ENCODE results near the gene APAF1. TPM values are rescaled to one million over a fixed set of nuclear protein-coding genes. Genes with fewer than 3 reads are reported as not detected.

APAF1 gene
- total RNA-seq, 1 donor from 2014 or later = 32.4 TPM

DNA sequence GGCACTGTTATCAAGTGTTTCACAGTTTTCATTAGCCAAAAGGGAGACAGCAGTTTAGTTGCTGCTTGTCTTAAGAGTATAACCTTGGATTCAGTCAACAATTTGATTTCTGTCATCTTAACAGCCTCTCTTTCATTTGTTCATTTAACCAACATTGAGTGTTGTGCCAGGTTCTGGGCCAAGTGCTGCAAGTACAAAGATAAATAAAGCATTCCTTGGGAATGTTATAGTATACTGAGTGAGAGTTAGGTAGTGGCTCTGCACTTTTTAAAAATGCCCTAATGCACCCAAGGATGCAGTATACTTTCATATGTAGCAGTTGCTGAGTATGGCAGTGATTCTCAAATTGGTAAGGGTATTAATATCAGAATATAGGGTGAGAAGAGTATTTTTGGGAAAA, 15.4 kb downstream of the APAF1 start:
- no peak for DNase-seq

DNA sequence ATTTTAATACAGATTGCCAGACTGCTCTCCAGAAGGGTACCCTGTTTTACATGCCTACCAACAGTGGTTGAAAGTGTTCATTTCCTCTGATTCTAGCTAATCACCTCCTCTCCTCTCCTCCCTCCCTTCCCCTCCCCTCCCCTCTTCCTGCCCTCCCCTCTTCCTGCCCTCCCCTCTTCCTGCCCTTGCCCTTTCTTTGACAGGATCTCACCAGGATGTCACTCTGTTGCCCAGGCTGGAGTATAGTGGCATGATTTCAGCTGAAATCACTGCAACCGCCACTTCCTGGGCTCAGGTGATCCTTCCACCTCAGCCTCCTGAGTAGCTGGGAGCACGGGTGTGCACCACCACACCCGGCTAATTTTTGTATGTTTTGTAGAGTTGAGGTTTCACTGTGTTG, 24.7 kb downstream of the APAF1 start:
- DNase-seq = no peak

DNA sequence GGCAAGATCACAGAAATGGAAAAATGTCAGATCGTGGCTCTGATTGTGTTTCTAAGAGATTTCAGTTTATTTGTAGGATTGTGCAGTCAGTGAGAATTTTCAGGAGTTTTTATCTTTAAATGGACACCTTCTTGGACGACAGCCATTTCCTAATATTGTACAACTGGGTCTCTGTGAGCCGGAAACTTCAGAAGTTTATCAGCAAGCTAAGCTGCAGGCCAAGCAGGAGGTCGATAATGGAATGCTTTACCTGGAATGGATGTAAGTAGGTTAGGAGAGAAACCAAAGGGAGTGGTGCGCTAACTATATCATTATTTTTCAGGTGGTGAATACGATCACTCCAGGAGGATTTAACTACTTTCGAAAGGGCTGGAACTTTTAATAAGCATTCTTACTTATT, 26.4 kb downstream of the APAF1 start:
- DNase-seq = no peak

DNA sequence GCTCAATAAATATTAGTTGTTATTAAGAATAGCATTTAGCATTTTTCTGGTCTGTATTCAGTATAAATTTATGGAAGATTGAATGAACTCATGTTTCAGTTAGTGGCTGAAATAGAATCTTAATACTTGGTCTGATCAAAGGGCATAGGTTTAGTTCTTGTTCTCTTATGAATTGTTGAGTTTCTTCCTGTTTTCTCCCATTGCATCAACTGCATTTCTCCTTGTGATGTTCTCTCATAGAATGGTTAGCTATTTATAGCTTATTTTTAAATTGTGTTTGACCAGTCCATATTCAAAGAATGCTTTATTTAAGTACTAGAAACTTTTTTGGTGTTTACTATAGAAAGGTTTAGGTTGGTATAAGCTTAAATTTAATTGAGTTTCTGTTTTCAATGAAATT, 29.8 kb downstream of the APAF1 start:
- DNase-seq = no peak

DNA sequence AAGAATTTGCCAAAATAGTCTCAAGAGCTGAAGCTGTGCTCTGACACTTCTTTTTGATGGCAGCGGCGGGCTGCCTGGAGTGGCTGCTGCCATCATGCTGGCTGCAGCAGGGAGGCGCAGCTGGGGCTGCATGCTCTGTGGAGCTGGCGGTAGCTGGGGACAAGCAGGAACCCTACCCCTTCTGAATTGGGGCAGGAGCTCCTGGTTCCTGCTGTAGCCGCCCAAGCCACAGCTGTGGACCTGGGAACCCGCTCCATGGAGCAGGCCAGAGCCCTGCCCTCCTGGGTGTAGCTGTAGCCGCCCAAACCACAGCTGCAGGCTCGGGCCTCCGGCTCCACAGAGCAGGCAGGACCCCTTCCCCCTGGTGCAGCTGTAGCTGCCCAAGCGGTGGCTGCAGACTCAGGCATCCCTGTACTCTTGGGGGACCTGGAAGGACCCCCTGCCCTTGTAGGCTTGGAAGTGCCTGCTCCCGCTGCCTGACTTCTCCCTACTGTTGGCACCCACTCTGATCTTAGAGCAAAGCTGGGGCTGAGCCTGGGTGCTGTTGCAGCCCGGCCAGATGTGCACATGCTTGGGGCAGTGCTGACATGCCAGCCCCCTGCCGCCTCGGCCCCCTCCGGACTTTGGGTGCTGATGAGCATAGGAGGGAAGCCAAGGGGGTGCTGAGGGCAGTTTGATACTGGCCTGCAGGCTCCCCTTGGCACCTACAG, 33.3 kb downstream of the APAF1 start:
- no peak for DNase-seq

DNA sequence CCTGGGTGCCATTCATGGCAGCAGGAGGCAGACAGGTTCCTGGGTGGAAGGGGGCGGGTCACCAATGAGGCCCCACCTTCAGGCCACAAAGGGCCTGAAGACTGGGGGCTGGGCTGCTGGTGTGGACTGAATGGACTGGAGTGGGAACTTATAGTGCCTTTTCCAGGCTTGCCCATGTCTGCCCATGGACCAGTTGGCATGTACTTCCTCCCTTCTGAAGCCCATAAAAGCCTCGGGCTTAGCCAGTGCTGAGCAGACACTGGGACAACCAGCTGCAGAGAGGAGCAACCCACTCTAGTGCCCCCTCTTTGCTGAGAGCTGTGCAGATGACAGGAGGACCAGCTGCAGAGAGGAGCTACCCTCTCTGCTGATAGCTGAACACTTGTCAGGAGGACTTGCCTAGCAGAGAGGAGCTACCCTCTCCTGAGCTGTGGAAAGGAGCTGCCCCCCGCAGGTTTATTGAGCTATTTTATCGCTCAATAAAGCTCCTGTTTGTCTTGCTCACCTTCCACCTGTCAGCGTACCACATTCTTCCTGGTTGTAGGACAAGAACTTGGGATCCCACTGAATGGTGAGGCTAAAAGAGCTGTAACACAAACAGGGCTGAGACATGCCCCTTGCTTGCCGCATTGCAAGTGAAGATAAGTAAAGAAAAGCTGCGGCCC, 34.0 kb downstream of the APAF1 start:
- no peak for DNase-seq

DNA sequence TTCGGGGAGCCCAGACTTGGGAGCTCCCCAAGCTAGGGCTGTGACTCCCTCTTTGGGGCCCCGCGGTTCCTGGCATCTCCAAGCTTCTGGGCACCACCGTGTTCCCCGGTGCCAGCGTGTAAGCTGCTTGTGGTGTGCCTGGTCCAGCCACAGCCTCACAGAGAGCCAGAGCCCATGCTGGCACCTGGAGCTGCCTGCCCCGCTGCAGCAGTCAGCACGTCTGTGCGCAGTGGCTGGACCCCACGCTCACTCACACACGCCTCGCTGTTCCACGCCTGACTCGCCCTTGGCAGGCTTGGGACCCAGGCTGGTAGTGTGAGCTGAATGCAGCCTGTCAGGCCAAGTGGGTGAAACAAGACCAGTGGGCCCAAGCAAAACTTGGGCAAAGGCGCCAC, 34.5 kb downstream of the APAF1 start:
- no peak for DNase-seq

DNA sequence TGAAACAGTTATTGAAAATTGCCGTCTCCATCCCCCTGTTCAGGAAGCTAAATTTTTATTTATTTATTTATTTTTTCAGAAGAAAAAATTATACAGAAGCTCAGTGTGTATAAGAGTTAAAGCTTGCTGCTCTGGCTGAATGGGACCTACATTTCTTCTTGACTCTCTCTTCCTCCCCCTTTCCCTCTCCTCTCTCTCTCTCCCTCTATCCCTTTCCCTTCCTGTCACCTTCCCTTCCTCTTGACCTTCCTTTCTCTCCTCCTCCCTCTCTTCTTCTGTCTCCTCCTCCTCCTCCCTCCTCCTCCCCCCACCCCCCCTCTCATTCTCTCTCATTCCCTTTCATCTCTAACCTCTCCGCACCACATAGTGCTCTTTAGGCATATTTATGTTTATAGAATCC, 39.1 kb downstream of the APAF1 start:
- no peak for DNase-seq

DNA sequence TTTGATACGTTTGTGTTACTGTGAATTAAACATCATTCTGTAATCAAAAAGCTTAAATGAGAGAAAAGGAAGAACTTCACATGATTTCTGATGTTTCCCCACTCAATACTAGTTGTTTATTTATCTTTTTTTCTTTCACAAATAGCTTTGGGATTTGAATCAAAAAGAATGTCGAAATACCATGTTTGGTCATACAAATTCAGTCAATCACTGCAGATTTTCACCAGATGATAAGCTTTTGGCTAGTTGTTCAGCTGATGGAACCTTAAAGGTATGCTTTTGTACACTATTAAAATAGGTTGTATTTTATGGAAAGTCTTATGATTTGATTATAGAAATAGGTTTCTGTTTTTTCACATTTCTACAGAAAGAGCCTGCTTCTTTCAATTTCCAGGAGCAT, 41.5 kb downstream of the APAF1 start:
- DNase-seq = no peak

DNA sequence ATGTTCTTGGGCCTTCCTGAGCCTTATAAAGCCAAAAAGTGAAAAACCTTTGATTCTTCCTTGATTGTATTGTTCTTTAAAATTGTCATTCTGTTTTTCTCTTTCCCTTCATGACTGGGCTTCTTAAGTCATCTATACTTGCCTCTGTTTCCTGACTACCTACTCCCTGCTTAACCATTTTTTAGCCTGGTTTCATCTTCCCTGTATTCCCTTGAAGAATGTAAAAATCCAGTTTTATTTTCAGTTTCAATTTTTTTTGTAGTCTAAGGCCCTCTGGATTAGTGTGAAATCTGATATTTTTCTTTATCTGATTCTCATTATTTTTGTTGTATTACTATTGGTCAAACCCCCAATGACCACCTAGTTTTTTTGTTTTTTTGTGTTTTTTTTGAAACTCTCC, 46.3 kb downstream of the APAF1 start:
- no peak for DNase-seq

DNA sequence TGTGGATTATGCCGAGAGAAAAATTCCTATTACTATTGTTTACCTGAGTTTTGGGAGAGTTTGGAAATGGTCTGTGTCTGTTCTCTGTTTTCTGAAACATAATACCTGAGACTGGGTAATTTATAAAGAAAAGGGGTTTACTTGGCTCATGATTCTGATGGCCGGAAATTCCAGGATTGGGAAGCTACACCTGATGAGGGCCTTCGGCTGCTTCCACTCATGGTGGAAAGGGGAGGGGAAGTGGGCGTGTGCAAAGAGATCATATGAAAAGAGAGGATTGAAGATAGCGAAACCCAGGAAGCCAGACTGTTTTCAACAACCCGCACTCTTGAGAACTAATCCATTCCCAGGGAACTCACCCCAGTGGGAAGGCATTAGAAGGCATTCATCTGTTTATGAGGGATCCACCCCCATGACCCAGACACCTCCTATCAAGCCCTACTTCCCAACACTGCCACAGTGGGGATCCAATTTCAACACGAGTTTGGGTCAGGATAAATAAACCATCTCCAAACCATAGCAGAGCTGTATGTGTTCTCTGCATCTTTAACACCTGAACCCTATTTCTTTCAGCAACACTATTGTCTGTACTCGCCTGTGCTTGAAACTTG, 51.1 kb downstream of the APAF1 start:
- no peak for DNase-seq

DNA sequence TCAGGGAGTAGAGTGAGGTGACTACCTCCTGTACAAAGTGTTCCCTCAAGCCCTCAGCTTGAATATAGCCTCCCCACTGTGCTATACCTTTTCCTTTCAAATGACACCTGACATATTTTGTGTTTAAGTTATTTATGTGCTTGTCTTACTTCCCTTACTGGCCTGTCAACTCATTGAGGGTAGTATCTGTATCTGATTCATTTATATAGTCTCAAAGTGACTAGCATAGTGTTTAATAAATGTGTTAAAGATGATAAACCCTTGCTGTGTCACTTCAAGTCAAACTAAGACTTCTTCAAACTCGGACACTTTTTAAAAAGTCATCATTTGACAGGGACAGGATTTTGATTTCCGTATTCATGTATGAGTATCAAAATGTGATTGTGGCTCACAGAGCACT, 52.1 kb downstream of the APAF1 start:
- DNase-seq = no peak

DNA sequence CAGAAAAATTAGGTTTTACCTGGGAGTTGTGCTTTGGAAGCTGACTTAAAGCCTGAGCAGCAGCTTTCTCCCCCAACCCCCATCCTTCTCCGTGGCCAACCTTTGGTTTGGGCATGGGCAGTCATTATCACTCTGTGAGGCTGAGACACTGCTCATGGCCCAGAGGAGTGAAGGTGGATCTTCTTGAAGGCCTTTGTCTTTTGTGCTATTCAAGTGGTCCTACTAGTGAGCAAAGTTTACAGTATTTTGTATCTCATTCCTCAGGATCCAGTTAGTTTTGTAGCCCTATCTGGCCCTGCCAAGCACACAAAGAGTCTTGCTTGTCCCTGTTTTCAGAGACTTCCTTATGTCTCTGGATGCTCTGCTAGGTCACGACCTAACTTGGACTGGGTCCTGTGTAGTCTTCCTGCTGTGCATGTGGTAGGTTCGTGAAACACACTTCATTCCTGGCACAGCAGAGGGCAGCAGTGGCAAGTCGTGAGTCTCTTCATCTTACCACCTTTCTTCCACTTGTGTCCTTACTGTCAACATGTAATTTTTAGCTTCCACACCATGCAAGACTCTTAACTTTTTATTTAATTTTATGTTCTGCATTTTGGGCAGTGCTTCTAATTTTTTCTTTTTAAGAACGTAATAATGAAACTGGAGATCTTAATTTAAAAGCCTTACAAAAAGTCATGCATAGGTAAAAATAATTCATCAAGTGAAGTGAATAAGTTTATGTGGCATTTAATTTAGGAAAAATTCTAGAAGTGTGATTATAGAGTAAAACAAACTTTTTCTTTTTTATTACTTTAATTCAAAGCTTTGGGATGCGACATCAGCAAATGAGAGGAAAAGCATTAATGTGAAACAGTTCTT, 53.7 kb downstream of the APAF1 start:
- DNase-seq = peak; percentile 57

DNA sequence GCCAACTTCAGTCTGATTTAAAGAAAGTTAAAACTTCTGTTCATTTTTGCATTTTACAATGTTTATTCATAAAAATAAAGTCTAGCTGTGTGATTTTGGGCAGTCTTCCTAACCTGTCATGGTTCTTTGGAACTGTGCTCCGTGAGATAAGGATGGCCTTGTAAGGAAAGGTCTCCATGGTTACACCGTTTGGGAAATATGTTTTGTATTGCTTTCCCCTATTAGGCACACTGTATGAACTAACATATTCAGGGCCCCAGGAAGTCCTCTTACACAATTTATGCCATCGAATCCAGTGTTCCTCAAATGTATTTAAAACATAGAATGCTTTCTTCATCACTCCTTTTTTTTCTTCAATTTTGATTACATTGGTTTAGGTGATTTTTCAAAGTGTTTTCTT, 54.5 kb downstream of the APAF1 start:
- DNase-seq = no peak

DNA sequence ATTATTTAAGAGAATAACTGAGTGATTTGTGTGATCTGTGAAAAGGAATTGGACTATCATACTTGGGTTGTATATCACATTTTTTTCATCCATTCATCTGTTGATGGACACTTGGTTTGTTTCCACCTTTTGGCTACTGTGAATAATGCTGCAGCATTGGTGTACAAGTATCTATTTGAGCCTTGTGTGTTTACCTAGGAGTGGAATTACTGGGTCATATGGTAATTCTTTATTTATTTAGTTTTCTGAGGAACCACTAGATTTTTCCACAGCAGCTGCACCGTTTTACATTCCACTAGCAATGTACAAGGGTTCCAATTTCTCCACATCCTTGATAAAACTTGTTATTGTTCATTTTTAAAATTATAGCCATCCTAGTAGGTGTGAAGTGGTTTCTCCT, 56.1 kb downstream of the APAF1 start:
- no peak for DNase-seq

DNA sequence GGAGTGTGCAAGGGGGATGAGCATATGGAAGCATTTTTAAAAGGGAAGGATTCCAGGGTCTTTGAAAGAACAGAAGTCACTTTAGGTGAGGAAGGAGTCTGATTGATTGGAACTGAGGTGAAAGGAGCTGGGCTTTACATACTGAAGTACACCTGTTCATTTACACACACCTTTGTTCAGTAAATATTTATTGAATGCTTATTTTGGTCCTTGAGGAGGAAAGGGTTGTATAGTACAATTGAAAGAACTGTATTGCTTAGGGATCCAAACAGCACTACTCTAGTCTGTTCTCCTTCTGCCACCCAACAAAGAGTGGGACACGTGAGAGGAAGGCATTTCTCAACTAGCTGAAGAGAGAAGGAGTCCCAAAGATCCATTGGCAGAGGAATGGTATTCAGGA, 63.9 kb downstream of the APAF1 start:
- no peak for DNase-seq

DNA sequence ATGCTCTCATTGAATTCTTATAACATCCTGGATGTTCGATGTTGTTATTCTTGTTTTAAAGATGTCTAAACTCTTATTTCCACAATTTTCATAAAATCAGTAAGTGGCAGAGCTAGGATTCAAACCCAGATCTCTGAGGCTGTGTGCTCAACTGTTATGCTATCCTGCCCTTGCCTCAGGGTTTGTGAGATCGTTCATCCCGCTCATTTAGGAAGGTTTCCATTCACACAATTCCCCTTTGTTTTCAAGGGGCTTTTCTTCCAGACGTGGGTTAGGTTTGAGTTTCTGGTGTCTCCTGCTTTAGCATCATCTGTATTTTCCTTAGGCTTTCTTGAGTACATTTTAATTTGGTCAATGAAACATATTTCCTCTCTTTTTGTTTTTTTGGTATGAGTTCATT, 69.3 kb downstream of the APAF1 start:
- DNase-seq = no peak

DNA sequence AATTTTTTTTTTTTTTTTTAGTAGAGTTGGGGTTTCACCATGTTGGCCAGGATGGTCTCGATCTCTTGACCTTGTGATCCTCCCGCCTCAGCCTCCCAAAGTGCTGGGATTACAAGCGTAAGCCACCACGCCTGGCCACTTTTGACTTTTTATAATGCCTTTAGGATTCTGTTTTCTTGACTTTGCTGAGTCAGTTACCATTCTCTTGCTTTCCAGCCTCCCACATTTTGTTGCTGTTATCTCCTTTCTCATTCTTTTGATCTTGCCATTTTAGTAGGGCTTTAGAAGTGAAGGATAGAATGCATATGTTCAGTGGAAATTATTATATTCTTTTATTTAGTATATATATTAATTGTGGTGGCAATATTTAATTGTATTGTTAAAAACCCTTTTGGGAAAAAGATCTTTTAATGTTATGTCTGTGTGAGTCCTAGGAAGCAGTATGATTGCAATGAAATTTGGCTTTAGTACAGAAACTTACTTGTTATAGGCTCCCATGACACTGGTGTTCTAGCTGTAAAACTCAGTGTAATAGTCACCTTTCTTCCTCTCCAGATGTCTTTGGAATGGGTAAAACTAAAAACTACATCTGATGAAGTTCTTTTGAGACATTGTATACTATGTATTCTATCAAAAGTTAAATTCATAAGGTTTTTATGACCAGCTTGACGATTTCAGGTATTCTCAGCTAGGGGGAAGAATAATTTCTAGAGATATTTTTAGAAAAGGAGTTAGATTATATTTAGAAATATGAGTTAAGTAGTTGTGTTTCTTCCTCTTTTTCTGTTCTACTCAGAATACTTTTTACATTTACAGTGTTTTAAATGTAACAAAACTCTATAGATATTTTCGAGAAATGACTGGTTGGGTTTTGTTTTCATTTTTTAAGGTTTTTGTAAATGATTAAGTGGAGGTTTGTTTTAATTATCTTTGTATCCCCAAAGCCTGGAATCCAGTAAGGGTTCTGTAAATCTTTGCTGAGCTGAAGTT, 74.7 kb downstream of the APAF1 start:
- no peak for DNase-seq

DNA sequence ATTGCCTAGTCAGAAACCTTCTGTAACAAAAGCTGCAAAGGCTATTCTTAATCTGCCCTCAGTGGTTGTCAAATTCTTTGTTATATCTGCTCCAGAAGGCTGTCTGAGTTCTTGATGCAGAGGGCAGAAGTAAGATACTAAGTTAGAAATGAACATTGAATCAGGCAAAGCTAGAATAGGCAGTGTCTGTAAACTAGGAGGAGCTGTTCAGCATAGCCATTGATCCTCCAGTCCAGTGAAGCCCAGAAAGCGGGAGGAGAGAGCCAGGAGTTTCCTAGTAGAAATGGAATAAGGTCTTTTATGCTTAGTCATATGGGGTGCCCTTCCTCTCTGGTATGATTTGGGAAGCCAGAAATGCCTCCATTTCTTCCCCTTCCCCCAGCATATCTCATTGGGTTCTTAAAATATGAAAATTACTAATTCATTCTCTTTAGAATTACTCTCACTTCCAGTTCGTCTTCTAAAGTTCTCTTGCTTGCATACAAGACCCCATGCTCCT, 76.2 kb downstream of the APAF1 start:
- DNase-seq = no peak

DNA sequence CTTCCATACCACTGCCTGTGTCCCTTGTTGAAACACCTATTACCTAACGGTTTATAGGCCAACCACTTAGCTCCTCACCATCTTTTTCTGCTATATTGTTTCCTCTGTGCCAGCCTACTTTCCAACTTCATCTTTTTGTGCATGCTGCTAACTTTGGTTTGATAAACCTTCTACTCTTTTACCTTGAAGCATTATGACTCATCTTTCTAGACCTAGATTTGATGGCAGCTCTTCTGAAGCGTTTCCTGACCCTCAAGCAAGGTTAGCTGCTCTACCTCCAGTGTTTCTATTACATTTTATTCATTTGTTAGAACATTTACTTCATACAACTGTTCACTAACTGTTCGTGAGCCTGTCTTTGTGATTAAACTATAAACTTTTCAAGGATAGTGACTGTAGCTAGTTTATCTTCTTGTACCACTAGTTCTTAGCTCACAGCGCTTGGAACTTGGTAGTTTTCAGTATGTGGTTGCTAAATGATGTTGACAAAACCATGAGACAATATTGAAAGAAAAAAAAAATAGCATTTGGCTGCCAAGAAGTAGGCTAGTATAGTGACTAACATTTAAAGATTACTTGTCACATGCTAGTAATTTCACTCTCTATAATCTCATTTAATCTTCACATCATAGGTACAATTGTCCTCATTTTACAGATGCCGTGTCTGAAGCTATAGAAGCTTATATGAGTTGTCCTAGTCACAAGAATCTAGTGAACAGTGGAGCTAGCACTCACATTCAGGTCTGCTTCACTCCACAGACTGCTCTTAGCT, 79.5 kb downstream of the APAF1 start:
- no peak for DNase-seq

Measured in occipital lobe (tissue), 2 donors.